H1 (cell line): ENCODE data around the gene TMEM79. TPM values are rescaled to one million over a fixed set of nuclear protein-coding genes. Genes with fewer than 3 reads are reported as not detected.

ENCODE experiments used
- CTCF ChIA-PET: fragments of 300-600 bp; sonication (Branson Sonifier 250); formaldehyde crosslinking; loops from one replicate; lab custom pipeline; 2021; ENCODE audit not compliant: partially characterized antibody; lab: Charles Lee
- POLR2A ChIA-PET: fragments of 300-600 bp; sonication (Branson Sonifier 250); formaldehyde crosslinking; loops from one replicate; lab custom pipeline; 2021; ENCODE audit warnings: inconsistent platforms; ENCODE audit not compliant: partially characterized antibody; lab: Charles Lee
- DNase-seq, 2 experiments: peaks; one replicate each; pipeline versions ENCODE4 v3.0.0 to v3.0.0-alpha.2; 2010 to 2022; ENCODE audit warnings: low spot score in 2 of 2, low read depth in 1 of 2, mixed read lengths in 1 of 2
- FAIRE-seq: peaks from 2 replicates; lab custom pipeline; 2011; peaks lifted over from hg19 to GRCh38; lab: Jason Lieb, UNC
- H2AFZ ChIP-seq: 2 replicates; pipeline ENCODE4 v1.8.1; 2012; ENCODE audit warnings: low read length, inconsistent platforms
- H2AK5ac ChIP-seq: 2 replicates; pipeline ENCODE4 v1.6.1; 2013; ENCODE audit warnings: low read depth, low read length
- H2BK120ac ChIP-seq: replicated peaks from 2 replicates; pipeline ENCODE3; 2013; ENCODE audit warnings: low read depth, low read length, inconsistent platforms
- H2BK12ac ChIP-seq: 2 replicates; pipeline ENCODE4 v1.6.1; 2013; ENCODE audit warnings: low read depth, low read length
- H2BK15ac ChIP-seq: 2 replicates; pipeline ENCODE4 v1.6.1; 2013; ENCODE audit warnings: low read length
- H2BK20ac ChIP-seq: 2 replicates; pipeline ENCODE4 v1.6.1; 2013; ENCODE audit warnings: low read length
- H2BK5ac ChIP-seq: 2 replicates; pipeline ENCODE4 v1.6.1; 2013; ENCODE audit warnings: low read depth, low read length
- H3K14ac ChIP-seq: 2 replicates; pipeline ENCODE4 v1.6.1; 2013; ENCODE audit warnings: inconsistent platforms; ENCODE audit not compliant: insufficient read length
- H3K18ac ChIP-seq: 2 replicates; pipeline ENCODE4 v1.6.1; 2013; ENCODE audit warnings: low read length; ENCODE audit errors: extremely low read depth
- H3K23ac ChIP-seq: 2 replicates; pipeline ENCODE4 v1.6.1; 2013; ENCODE audit warnings: inconsistent platforms; ENCODE audit not compliant: insufficient read length
- H3K23me2 ChIP-seq: 2 replicates; pipeline ENCODE4 v1.6.1; 2013; ENCODE audit warnings: low read depth, low read length
- H3K27ac ChIP-seq: 2 replicates; pipeline ENCODE4 v1.6.1; 2011; ENCODE audit warnings: low read depth, low read length, inconsistent platforms
- H3K27me3 ChIP-seq, 4 experiments: replicated peaks in 1 of 4; 1 replicate in 1 of 4; 2 replicates in 3 of 4; pipeline versions ENCODE4 v1.6.1 to v1.8.1; 2011 to 2013; ENCODE audit warnings: low read length in 3 of 4, mild to moderate bottlenecking in 3 of 4, inconsistent platforms in 2 of 4, mixed read lengths in 2 of 4, moderate library complexity in 1 of 4; ENCODE audit not compliant: control insufficient read depth in 3 of 4, insufficient read depth in 3 of 4; ENCODE audit errors: extremely low read depth in 1 of 4
- H3K36me3 ChIP-seq, 4 experiments: 2 replicates each; pipeline versions ENCODE4 v1.6.1 to v1.8.1; 2011 to 2013; ENCODE audit warnings: mild to moderate bottlenecking in 4 of 4, low read length in 3 of 4, moderate library complexity in 2 of 4, control low read depth in 1 of 4, inconsistent platforms in 1 of 4; ENCODE audit not compliant: insufficient read depth in 4 of 4, control insufficient read depth in 2 of 4
- H3K4ac ChIP-seq: replicated peaks from 2 replicates; pipeline ENCODE3; 2013; ENCODE audit warnings: low read length, low read depth, mixed read lengths, inconsistent platforms; ENCODE audit not compliant: insufficient read length
- H3K4me1 ChIP-seq, 4 experiments: replicated peaks in 1 of 4; 1 replicate in 1 of 4; 2 replicates in 3 of 4; pipeline versions ENCODE4 v1.6.1 to v1.8.1; 2011 to 2013; ENCODE audit warnings: low read length in 3 of 4, inconsistent platforms in 2 of 4, mixed read lengths in 1 of 4; ENCODE audit not compliant: insufficient read depth in 4 of 4, control insufficient read depth in 3 of 4
- H3K4me2 ChIP-seq, 2 experiments: 2 replicates each; pipeline versions ENCODE4 v1.6.1 to v1.8.1; 2011 to 2013; ENCODE audit warnings: low read depth in 2 of 2, low read length in 2 of 2, control low read depth in 1 of 2, inconsistent platforms in 1 of 2, mild to moderate bottlenecking in 1 of 2; ENCODE audit not compliant: insufficient read depth in 1 of 2
- H3K4me3 ChIP-seq, 4 experiments: fragments of 200-600, 300-600 bp in 1 of 4; sonication (generic), shearing (Covaris generic), sonication (Bioruptor Twin) in 1 of 4; 2 replicates each; pipeline versions ENCODE4 v1.5.1 to v1.8.1; 2011 to 2016; ENCODE audit warnings: low read length in 4 of 4, low read depth in 3 of 4, control low read depth in 2 of 4, inconsistent platforms in 2 of 4, mild to moderate bottlenecking in 2 of 4, mixed read lengths in 1 of 4, moderate library complexity in 1 of 4; ENCODE audit not compliant: insufficient read depth in 2 of 4; ENCODE audit errors: extremely low read depth in 1 of 4
- H3K56ac ChIP-seq: replicated peaks from 2 replicates; pipeline ENCODE3; 2013; ENCODE audit warnings: low read depth, mild to moderate bottlenecking, mixed read lengths, low read length, inconsistent platforms; ENCODE audit not compliant: insufficient read length
- H3K79me1 ChIP-seq: 2 replicates; pipeline ENCODE4 v1.6.1; 2013; ENCODE audit warnings: low read depth, low read length, control low read depth
- H3K79me2 ChIP-seq, 2 experiments: 2 replicates each; pipeline versions ENCODE4 v1.6.1 to v1.8.1; 2012 to 2013; ENCODE audit warnings: low read length in 2 of 2, mild to moderate bottlenecking in 2 of 2, inconsistent platforms in 1 of 2; ENCODE audit not compliant: insufficient read depth in 2 of 2, control insufficient read depth in 1 of 2
- H3K9ac ChIP-seq, 4 experiments: replicated peaks in 1 of 4; 1 replicate in 1 of 4; 2 replicates in 3 of 4; pipeline versions ENCODE4 v1.6.1 to v1.8.1; 2011 to 2013; ENCODE audit warnings: low read depth in 3 of 4, low read length in 3 of 4, control low read depth in 2 of 4, mild to moderate bottlenecking in 2 of 4, moderate library complexity in 2 of 4, inconsistent platforms in 1 of 4; ENCODE audit errors: extremely low read depth in 1 of 4
- H3K9me3 ChIP-seq, 2 experiments: 2 replicates each; pipeline versions ENCODE4 v1.6.1 to v1.8.1; 2012 to 2013; ENCODE audit warnings: mild to moderate bottlenecking in 2 of 2, moderate library complexity in 2 of 2, control low read depth in 1 of 2, inconsistent platforms in 1 of 2, low read depth in 1 of 2, low read length in 1 of 2, mixed read lengths in 1 of 2; ENCODE audit not compliant: insufficient read depth in 2 of 2
- H4K20me1 ChIP-seq, 2 experiments: replicated peaks in 1 of 2; 2 replicates each; pipeline versions ENCODE3 to v1.8.1; 2011 to 2013; ENCODE audit warnings: inconsistent platforms in 2 of 2, low read length in 2 of 2, mild to moderate bottlenecking in 1 of 2; ENCODE audit not compliant: insufficient read depth in 2 of 2, control insufficient read depth in 1 of 2
- H4K5ac ChIP-seq: 2 replicates; pipeline ENCODE4 v1.6.1; 2013; ENCODE audit warnings: low read length, low read depth, mixed read lengths, inconsistent platforms; ENCODE audit not compliant: insufficient read length
- H4K8ac ChIP-seq: 2 replicates; pipeline ENCODE4 v1.8.0; 2013; ENCODE audit warnings: mild to moderate bottlenecking, moderate library complexity, low read length, inconsistent platforms; ENCODE audit not compliant: insufficient read depth; ENCODE audit errors: extremely low read depth
- H4K91ac ChIP-seq: replicated peaks from 2 replicates; pipeline ENCODE3; 2013; ENCODE audit warnings: low read length, mixed read lengths, inconsistent platforms; ENCODE audit not compliant: insufficient read length
- ASH2L ChIP-seq: fragments of 200-600, 300-600 bp; sonication (generic); IDR thresholded peaks from one replicate; pipeline ENCODE4 v1.7.1; 2017; ENCODE audit warnings: low read length
- E2F6 ChIP-seq: IDR thresholded peaks from 2 replicates; pipeline ENCODE4 v1.6.1; 2012; ENCODE audit warnings: inconsistent platforms
- FOSL1 ChIP-seq: IDR thresholded peaks from 2 replicates; pipeline ENCODE4 v1.6.1; 2011; ENCODE audit warnings: mild to moderate bottlenecking, low read depth, low read length, moderate library complexity; ENCODE audit not compliant: insufficient read depth
- USF2 ChIP-seq: IDR thresholded peaks from 2 replicates; pipeline ENCODE4 v1.6.1; 2011; ENCODE audit warnings: low read length, improper control_type of control experiment
- ZNF274 ChIP-seq: IDR thresholded peaks from 2 replicates; pipeline ENCODE4 v1.7.0; 2012; ENCODE audit warnings: low read length, borderline replicate concordance; ENCODE audit errors: extremely low read depth
- WGBS, 2 experiments: shearing (Covaris generic) in 1 of 2; methylation state at CpG; one replicate each; pipeline versions ENCODE4 v1.1.6 to v1.1.7; 2013 to 2015; ENCODE audit warnings: low lambda C conversion rate in 2 of 2, mixed read lengths in 2 of 2, inconsistent platforms in 1 of 2, low coverage in 1 of 2, missing lambda C conversion rate in 1 of 2; ENCODE audit not compliant: insufficient replicate concordance in 2 of 2, insufficient coverage in 1 of 2, insufficient read length in 1 of 2; ENCODE audit errors: extremely low coverage in 1 of 2, missing lambda C conversion rate in 1 of 2; 5-methylcytosine and 5-hydroxymethylcytosine counted together
- polyA plus RNA-seq, 7 experiments: library from polyadenylated mRNA; depleted of rRNA in 3 of 7; stranded (reverse) in 5 of 7; unstranded in 2 of 7; fragments of >200 nt in 5 of 7; fragments of 200-250 nt in 2 of 7; gene quantifications; 1 replicate in 5 of 7; 2 replicates in 1 of 7; 4 replicates in 1 of 7; pipeline versions ENCODE4 v1.2.1 to v1.2.3, GENCODE V29; 2011 to 2013; ENCODE audit warnings: missing spikeins in 2 of 7, mixed read lengths in 2 of 7
- total RNA-seq: library from RNA; stranded (reverse); fragmentation: NEBNext Ultra II Directional; extraction: Animal tissue kit (Norgen Biotek cat#: 25700); gene quantifications from 2 replicates; pipeline ENCODE4 v1.2.1, GENCODE V29; 2021

Gene TMEM79
- total and polyA plus RNA-seq, 2 of the 8 experiments (the other 6 are each of a cell fraction or from before 2014, with no cell fraction given), result 2.1 to 2.3 TPM

GRCh38 chr1:156236164-156236563 is 48.0 kb upstream of the TMEM79 start:
- H2BK5ac ChIP-seq, result no peak overlapping the region
- CTCF ChIA-PET, result interaction anchor here (0.5 to 47.2 kb wide), 5 partner anchors 11 to 139 kb away, joined by 3 to 1265 read pairs (median 9); partner anchors contain the start of gene SEMA4A
- 95% methylated on average over 12 of the region's 12 CpGs; no CpG with 5 or more reads in 1 of the 2 experiments for WGBS, 2 experiments

More at GRCh38 chr1:156236164-156236563, 48.0 kb upstream of the TMEM79 start:
- Histone ChIP-seq H3K14ac (no peak overlapping the region), H4K8ac (no peak overlapping the region), H2AFZ (no peak overlapping the region), H3K4me3 (no peak overlapping the region), H2BK20ac (no peak overlapping the region), H4K20me1 (peaks cover 0 to 2% of the 10 kb centered on the region in 2 experiments), H3K9me3 (no peaks in the 10 kb centered on the region), H3K9ac (no peak overlapping the region), H3K23ac (no peak overlapping the region), H3K79me2 (no peaks in the 10 kb centered on the region), H3K79me1 (no peaks in the 10 kb centered on the region; the same call in 1 of the 2 replicates), H2BK12ac (no peak overlapping the region), H3K36me3 (peaks cover 22 to 45% (median 29%) of the 10 kb centered on the region in 4 experiments; a peak in 7 of 8 replicates), H3K4me1 (no peaks in the 10 kb centered on the region; a peak in 1 of 7 replicates), H3K27ac (no peak overlapping the region), H3K56ac (no peak overlapping the region), H3K18ac (no peak overlapping the region), H2BK15ac (no peak overlapping the region), H3K23me2 (no peaks in the 10 kb centered on the region), H3K4me2 (no peak overlapping the region), H4K91ac (no peak overlapping the region), H2BK120ac (no peak overlapping the region), H3K4ac (no peak overlapping the region), H3K27me3 (no peaks in the 10 kb centered on the region), H2AK5ac (no peak overlapping the region), H4K5ac (no peak overlapping the region)
- FAIRE-seq (no peak), DNase-seq (no peak)
- no peak for TF ChIP-seq ZNF274
- TF ChIP-seq FOSL1, result no peak
- no peak for TF ChIP-seq E2F6
- no peak for TF ChIP-seq USF2
- TF ChIP-seq ASH2L, result no peak
- POLR2A ChIA-PET, result interaction anchor here (1.6 to 12.7 kb wide), 2 partner anchors 11 to 23 kb away, joined by 3 to 82 read pairs; partner anchors contain the start of genes PAQR6 and PMF1
